GM18502 (cell line): ENCODE data around the gene PM20D2.
A peak's percentile ranks its signal among the peaks of the same experiment; 100 is the strongest.
"Not testable (repeated sequence)": the region's sequence is repeated elsewhere in the genome, so short reads cannot be mapped to it uniquely, and the experiment has no call there.

ENCODE experiments used
- ATAC-seq: cut with Tn5 transposase; IDR thresholded peaks from one replicate; pipeline ENCODE4 v1.9.1; 2021; ENCODE audit warnings: mild to moderate bottlenecking; ENCODE audit not compliant: unreplicated experiment, poor library complexity

PM20D2 gene, protein sequence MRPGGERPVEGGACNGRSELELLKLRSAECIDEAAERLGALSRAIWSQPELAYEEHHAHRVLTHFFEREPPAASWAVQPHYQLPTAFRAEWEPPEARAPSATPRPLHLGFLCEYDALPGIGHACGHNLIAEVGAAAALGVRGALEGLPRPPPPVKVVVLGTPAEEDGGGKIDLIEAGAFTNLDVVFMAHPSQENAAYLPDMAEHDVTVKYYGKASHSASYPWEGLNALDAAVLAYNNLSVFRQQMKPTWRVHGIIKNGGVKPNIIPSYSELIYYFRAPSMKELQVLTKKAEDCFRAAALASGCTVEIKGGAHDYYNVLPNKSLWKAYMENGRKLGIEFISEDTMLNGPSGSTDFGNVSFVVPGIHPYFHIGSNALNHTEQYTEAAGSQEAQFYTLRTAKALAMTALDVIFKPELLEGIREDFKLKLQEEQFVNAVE

DNA sequence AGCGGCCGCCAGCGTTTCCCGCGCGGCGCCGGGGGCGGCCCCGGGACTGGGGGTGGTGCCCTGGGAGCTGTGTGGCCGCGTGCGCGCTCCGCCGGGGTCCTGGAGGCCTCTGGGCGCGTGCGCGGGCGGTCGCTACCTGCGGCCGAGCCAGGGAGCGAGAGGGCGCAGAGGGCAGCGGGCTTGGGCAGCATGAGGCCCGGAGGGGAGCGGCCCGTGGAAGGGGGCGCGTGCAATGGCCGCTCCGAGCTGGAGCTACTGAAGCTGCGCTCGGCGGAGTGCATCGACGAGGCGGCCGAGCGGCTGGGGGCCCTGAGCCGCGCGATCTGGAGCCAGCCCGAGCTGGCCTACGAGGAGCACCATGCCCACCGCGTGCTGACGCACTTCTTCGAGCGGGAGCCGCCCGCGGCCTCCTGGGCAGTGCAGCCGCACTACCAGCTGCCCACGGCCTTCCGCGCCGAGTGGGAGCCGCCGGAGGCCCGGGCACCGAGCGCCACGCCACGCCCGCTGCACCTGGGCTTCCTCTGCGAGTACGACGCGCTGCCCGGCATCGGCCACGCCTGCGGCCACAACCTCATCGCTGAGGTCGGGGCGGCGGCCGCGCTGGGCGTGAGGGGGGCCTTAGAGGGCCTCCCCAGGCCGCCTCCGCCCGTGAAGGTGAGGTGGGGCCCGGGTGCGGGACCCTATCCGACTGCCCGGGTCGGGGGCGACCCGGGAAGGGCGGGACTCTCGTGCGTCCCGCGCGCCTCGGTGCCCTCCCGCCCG lies at the start of gene PM20D2:
PM20D2 (plus strand) TSS at position 100 of the 762 bp plus-strand sequence; CDS start at position 190, 90 bp downstream.
- peak; percentile 77 for ATAC-seq

DNA sequence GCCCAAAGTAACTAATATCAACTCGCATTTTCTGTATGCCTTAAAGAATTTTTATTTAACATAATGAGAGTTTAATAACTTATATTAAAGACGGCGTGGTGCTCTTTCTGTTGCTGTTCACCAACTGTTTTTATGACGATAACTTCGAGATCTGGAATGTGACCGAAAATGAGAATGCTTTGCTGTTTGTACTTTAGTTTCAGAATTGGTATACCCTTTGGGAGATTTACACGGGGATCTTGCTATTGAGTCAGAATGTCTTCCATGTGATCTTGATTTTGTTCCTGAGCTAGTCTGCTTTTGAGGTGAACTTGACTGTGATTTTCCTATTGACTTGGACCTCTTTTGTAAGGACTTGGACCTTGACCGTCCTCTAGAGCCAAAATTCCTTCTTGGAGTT lies 47.4 kb upstream of the PM20D2 start:
- peak; percentile 42 for ATAC-seq

DNA sequence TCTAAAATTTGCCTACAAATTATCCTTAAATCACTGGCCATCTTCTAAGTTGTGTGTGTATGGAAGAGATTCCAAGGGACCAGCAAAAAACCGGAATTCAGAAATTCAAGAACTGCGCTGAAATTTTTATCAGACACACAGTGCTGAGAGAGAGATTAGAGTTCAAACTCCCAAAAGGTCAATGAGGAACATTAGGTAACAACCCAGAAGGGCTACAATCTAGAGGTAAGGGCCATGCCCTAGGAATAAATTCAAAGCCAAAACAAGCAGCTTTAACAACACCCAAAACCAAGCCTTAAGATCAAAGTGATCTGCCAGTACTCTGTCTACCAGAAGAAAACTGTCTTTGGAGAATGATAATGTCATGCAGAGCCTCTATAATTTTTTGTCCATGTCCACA lies 45.7 kb upstream of the PM20D2 start:
- no peak for ATAC-seq

DNA sequence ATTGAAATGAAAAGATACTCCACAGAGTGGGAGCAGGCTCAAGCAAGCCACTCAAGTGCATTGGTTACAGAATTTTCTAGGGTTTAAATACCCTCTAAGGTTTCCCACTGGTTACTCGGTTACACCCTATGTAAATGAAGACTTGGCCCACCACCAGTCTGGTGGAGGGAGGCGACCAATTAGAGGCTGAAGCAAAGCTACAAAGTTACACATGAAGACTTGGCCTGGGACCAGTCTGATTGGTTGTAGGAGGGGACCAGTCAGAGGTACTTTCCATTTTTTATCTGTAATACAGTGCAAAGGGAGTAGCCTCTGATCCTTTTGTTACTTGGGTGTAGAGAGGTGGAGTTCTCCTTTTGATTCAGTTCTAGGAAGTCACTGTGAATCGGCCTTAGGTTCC lies 35.6 kb upstream of the PM20D2 start:
- no peak for ATAC-seq

DNA sequence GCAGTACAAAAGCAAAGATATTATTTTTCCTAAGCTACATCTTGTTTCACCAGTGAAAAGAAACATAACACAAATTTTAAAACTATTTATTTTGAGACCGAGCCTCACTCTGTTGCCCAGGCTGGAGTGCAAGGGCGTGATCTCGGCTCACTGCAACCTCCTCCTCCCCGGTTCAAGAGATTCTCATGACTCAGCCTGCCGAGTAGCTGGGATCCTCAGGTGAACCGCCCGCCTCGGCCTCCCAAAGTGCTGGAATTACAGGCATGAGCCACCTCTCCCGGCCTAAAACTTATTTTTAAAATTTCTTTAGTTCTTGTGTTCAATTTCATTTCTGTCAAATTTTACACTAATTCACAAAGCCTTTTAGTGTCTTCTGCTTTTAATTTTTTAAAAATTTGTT lies 33.9 kb upstream of the PM20D2 start:
- ATAC-seq = no peak

DNA sequence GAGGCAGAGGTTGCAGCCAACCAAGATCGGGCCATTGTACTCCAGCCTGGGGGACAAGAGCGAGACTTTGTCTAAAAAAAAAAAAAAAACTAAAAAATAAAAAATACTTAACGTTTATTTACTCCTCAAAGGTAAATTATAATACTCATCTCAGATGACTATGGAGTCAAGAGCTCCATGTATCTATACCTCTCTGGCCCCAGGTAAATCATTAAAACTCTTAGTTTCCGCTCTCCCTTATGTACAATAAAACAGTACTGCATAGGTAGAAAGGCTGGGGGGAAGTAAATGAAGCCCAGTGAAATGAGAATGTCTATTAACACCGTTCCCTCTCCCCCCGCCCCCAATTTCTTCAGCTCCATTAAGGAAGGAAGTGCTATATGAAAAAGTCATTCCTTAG lies 29.2 kb upstream of the PM20D2 start:
- ATAC-seq = no peak

DNA sequence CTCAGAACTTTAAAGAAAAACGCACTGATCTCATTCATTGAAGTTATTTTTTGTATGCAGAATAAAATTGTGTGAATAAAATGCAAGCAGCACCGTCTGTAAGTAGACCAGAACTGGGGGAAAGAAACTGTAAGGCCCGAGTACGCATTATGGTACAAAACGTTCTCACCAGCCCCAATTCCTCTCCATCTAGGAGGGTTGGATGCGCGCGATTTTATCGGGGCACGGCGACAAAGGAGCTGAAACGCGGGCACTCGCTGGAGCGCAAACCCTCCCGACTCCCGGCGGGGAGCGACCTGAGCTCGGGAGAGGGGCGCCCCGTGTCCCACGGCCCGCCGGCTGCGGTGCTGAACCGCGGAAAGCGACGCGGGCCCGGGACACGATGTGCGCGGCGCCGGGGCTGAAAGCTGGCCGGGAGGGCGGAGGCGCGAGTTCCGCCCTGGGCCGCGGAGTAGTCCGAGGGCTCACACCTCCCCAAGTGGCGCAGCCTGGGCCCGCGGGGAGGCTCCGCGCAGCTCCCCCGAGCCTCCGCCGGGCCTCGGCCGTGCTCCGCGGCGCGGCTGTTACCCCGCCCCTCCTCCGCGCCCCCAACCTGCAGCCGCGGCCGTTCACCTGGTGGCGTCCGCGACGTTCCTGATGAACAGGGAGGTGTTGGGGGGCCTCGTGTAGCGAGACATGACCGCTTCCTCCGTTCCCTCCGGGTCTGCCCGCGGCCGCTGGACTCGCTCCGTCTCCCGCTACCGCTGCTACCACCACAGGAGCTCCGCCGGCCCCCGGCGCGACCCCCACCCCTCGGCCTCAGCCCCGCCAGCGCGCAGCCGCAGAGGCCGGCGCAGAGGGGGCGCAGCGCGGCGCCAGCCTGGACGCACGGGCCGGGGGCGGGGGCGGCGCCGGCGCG lies 28.4 kb upstream of the PM20D2 start, which contains the start of gene SRSF12:
SRSF12 (minus strand) TSS at position 861 of the 898 bp plus-strand sequence; CDS start at position 677, 184 bp downstream.
- peak; percentile 74 for ATAC-seq

DNA sequence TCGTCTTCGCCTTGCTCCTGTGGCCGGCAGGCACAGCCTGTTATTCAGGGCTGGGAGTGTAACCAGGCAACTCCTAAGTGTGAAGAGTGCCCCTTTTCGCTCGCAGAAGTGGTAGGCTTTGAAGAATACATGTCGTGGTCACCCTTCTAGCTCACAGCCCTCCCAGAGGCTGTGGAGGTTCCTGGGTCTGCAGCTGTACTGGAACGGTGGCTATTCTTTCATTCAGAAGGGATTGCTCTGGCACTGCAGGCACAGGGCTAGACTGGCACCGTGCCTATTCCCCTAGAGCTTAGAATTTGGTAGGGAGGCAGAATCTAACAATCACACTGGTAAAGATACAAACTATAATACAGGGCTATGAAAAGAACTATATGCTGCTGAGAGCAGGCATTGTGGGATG lies 26.9 kb upstream of the PM20D2 start:
- ATAC-seq = no peak

DNA sequence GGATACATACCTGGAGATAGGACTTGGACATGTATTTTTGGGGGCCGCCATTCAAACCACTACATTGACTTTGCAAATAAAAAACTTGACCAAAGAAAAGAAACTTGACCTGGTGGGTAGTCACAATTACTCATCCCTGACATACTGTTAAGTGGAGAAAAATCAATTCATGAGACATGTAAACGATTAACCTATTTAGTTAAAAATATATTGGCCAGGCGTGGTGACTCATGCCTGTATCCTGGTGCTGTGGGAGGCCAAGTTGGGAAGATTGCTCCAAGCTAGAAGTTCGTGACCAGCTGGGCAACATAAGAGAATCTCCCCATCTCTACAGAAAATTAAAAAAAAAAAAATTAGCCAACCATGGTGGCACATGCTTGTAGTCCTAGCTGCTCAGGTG lies 25.5 kb upstream of the PM20D2 start:
- no peak for ATAC-seq

DNA sequence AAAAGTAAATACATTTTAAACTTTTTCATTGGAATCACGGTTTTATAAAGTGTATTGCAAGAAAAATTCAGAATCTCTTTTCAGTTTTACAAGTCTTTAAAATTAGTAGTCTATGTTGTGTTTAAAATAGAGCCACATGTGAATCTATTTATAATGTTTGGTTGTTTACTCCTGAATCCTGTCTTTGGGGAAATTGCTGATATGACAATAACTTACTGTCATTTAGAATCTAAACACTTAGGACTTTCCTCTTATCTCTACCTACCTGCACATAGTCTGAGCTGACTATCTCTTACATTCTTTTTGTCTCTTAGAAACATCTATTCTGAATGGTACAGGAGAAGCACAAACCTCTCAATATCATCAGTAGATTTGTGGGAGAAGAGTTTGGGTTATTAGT lies 23.9 kb upstream of the PM20D2 start:
- ATAC-seq = no peak

DNA sequence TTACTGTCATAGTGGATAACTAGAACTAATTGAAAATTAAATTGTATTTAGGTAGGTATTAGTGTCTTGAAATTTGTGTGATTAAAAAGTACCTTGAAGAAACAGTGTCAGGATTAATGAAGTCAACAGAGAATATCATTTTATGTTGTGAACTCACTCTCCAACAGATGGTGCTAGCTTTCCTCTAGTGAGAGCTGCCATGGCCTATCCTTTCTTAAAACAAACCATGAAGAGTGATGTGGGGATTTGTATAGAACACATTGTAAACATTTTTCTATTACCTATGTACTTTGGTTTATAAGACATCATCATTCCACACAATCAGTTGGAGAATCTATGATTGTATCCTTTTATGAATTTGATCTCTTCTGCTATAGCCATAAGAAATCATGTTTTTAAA lies 23.2 kb upstream of the PM20D2 start:
- no peak for ATAC-seq

DNA sequence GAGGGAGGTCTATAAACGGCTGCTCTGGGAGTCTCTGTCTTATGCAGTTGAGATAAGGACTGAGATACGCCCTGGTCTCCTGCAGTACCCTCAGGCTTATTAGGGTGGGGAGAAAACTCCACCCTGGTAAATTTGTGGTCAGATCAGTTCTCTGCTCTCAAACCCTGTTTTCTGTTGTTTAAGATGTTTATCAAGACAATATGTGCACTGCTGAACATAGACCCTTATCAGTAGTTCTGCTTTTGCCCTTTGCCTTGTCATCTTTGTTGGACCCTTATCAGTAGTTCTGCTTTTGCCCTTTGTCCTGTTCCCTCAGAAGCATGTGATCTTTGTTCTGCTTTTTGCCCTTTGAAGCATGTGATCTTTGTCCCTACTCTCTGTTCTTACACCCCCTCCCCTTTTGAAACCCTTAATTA lies 17.6 kb upstream of the PM20D2 start:
- not testable (repeated sequence) for ATAC-seq

DNA sequence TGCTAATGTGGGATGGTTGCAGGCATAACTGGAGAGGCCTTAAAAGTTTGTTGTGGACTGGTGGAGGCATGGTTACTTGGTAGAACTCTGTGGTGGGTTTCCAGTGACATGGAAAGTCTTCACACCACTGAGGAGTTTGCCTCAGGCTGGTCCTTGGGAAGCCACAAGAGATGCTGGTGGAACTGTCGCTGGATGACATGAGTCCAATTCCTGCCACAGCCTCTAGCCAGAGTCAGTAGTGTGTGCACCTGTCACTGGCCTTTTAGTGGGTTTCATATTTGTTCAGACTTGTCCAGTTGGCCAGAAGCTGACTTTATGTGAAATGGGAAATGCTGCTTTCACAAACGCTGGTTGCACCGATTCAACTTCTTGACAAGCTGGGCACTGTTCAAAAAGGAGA lies 14.3 kb upstream of the PM20D2 start:
- ATAC-seq = no peak

DNA sequence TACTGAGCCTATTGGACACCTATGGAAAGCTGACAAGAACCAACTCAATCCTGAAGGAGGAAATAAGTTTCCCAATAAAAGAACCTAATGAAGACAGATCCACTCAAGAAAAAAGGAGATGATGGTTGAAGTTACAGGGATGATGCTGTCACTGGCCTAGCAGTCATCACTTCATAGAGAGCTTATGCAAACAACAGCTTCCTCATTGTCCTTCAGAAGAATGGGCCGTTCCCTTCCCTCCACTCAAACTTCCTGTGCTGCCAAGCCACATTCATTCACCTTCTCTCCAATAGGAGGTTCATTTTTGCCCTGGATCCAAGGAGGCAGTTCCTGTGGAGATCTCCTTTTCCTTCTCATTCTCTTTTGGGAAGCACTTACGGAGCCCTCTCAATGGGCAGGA lies 13.8 kb upstream of the PM20D2 start:
- ATAC-seq = no peak

DNA sequence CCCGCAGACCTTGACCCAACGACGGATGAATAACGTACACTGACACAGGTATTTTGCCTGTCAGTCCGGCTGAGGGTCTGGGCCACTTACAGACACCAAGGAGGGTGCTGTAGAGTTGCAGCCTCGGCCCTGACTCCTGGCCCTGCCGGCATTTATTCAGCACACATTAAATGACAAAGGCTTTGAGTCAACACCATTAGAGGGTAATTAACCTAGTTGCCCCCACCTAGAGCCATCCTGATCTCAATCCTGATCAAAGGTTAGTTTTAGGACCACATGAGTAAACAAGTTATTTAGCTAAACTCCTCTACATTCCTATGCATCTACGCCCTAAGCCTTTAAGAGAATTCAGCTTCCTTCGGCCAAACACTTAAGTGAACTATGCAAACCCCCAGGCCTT lies 11.9 kb upstream of the PM20D2 start:
- no peak for ATAC-seq

DNA sequence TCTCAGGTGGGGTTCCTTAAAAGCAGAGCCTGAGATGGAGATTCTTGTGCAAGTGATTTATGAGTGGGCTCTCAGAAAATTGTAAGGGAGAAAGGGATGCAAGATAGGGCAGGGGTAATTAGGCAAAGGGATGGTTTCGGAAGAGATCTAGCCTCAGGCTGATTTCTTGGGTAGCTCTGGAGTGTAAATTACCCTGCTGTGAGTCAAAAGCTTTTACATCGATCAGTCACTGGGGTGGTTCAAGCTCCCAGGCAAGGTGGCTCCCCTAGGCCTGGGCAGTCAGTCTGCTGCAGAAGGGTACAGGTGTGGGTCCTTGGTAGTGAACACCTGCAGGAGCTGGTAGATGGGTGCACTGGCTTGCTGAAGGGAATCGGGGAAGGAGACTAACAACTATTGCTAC lies 11.1 kb upstream of the PM20D2 start:
- ATAC-seq = no peak

DNA sequence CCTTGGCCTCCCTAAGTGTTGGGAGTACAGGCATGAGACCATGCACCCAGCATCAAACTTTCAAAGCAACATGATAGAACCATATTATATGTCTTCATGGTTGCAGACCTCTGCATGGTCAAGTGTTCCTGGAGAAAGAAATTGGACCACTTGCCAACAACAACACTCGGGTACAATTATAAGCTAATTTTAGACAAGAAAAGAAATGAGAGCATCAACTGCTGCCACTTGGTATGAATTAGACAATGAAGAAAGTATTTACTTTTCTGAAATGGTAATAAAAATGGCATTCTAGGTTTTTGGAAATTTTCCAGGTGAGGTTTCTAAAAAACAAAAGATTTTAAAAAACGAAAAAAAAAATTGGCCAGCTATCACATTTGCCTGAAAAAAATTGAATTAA lies 7.7 kb upstream of the PM20D2 start:
- no peak for ATAC-seq

DNA sequence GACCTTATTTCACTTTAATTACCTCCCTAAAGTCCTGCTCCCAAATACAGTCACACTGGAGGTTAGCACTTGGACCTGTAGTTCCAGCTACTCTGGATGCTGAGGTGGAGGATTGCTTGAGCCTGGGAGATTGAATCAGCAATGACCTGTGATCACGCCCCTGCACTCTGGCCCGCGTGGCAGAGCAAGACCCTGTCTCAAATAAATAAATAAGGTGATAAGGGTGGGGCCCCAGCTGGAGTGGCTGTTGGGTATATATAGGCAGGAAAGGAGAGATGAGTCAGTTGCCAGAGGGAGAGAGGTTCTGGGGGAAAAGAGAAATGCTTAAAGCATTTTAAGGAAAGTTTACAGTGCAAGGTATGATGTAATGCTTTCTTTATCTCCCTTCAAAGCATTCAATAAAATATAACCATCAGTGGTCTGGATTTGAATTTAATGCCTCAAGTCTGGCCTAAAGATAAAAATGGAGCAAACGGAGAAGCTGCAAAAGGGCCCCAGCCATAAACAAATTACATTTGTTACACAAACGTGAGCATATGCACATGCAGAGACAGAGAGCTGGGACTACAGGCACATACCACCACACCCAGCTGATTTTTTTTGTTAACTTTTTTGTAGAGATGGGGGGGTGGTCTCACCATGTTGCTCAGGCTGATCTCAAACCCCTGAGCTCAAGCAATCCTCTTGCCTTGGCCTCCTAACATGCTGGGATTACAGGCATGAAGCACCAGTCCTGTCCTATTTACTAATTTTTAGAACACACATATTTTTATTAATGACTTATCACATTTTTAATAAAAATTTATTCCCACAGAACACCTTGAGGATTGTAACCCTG lies 6.1 kb upstream of the PM20D2 start:
- no peak for ATAC-seq

DNA sequence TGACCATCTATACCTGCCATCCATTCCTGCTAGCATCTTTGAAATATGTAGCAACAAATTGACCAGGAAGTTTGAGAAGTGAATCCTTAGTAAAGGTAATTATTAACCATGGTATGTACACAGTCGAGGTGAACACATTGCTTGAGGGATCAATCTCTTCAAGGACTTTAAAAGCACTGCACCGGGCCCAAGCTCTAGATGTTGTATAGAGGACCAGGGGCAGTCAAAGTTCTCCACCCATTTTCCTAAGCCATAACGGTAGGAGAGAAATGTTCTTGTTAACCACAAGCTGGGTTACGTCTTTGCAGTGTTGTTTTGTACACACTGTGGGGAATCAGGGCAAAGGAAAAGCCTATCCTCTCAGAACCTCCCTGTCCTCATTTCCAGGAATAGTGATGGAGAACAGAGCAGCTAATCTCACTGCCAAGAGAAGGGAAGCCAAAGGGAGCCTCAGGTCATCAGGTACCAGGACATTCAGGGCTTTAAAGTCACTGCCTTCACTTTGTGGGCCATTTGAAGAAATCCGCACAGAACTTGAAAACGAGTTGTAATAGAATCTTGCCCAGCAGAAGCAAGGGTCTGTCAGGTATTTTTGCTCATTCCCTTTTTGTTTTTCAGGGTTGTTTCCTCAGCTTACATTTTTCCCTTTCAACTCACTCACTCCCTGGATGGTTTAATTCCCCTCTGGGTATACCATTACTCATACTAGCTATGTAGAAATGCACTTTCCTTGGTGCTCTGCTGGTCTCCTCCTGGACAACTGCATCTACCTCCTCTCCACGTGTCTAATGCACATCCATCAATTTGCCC lies 5.3 kb upstream of the PM20D2 start:
- ATAC-seq = no peak
